Activated T-cell treated with anti-CD3 and anti-CD28 coated beads for 48 hours (primary cell): ENCODE data around the gene TEX28.
"Not testable (repeated sequence)": the region's sequence is repeated elsewhere in the genome, so short reads cannot be mapped to it uniquely, and the experiment has no call there.

Experiments used
- DNase-seq: peaks from one replicate; pipeline ENCODE4 v3.0.0-alpha.2; 2020; ENCODE audit warnings: low read depth

TEX28 gene

GRCh38 chrX:154310616-154311536, 16.0 kb upstream of the TEX28 start:
- no peak for DNase-seq

GRCh38 chrX:154309041-154309775, 14.3 kb upstream of the TEX28 start:
- no peak for DNase-seq

- peak; percentile 61 for DNase-seq
Observed at GRCh38 chrX:154308108-154308946, 13.4 kb upstream of the TEX28 start.

- no peak for DNase-seq
Observed at GRCh38 chrX:154307202-154307601, 12.3 kb upstream of the TEX28 start.

- DNase-seq: no peak
Observed at GRCh38 chrX:154305541-154306205, 10.7 kb upstream of the TEX28 start.

GRCh38 chrX:154304846-154305245, 9.9 kb upstream of the TEX28 start:
- no peak for DNase-seq

GRCh38 chrX:154303476-154303875, 8.6 kb upstream of the TEX28 start:
- DNase-seq: no peak

- not testable (repeated sequence) for DNase-seq
Observed at GRCh38 chrX:154302998-154303397, 8.1 kb upstream of the TEX28 start.

GRCh38 chrX:154300816-154301215, 5.9 kb upstream of the TEX28 start:
- no peak for DNase-seq

- no peak for DNase-seq
Observed at GRCh38 chrX:154298312-154298711, 3.4 kb upstream of the TEX28 start.

GRCh38 chrX:154296731-154297130, 1.8 kb upstream of the TEX28 start:
- no peak for DNase-seq

- DNase-seq: no peak
Observed at GRCh38 chrX:154295664-154296310, 863 bp upstream of the TEX28 start, which contains the start of gene TKTL1. TKTL1 (plus strand) TSS chrX:154295795; CDS start chrX:154295860, 65 bp downstream.

GRCh38 chrX:154286406-154286805, 8.5 kb downstream of the TEX28 start:
- not testable (repeated sequence) for DNase-seq

- DNase-seq: not testable (repeated sequence)
Observed at GRCh38 chrX:154284489-154285338, 10.2 kb downstream of the TEX28 start.

- DNase-seq: not testable (repeated sequence)
Observed at GRCh38 chrX:154269245-154269644, 25.7 kb downstream of the TEX28 start.

GRCh38 chrX:154263072-154263471, 31.9 kb downstream of the TEX28 start:
- DNase-seq: not testable (repeated sequence)

GRCh38 chrX:154258711-154259110, 36.2 kb downstream of the TEX28 start:
- not testable (repeated sequence) for DNase-seq

GRCh38 chrX:154257282-154257681, 37.6 kb downstream of the TEX28 start, which contains the start of gene OPN1MW3:
OPN1MW3 (plus strand) TSS chrX:154257582; CDS start chrX:154257620, 38 bp downstream.
- not testable (repeated sequence) for DNase-seq

GRCh38 chrX:154248076-154248475, 46.8 kb downstream of the TEX28 start:
- DNase-seq: not testable (repeated sequence)
